HEK293 (cell line): Measurements from ENCODE around the gene ZFHX3.
A peak's percentile ranks its signal among the peaks of the same experiment; 100 is the strongest.

Experiments
- CTCF ChIA-PET: fragments of 350-600 bp; formaldehyde crosslinking; extraction: SDS; loops from one replicate; lab custom pipeline; 2021; ENCODE audit warnings: antibody characterized with exemption; lab: Yijun Ruan, JAX
- POLR2A ChIA-PET: fragments of 300-600 bp; formaldehyde crosslinking; extraction: SDS; loops from one replicate; lab custom pipeline; 2020; ENCODE audit warnings: antibody characterized with exemption, inconsistent platforms; lab: Yijun Ruan, JAX
- H3K27ac ChIP-seq: fragments of 200-500 bp; sonication (Bioruptor generic); 2 replicates; pipeline ENCODE4 v1.5.1; 2014; ENCODE audit warnings: low read depth, low read length, control low read depth, inconsistent platforms; ENCODE audit errors: extremely low read depth
- H3K36me3 ChIP-seq, 2 experiments: fragments of 200-500 bp in 1 of 2; sonication (Bioruptor generic) in 1 of 2; 1 replicate in 1 of 2; 2 replicates in 1 of 2; pipeline ENCODE4 v1.5.1; 2014 to 2017; ENCODE audit warnings: inconsistent platforms in 2 of 2, low read length in 2 of 2; ENCODE audit not compliant: control insufficient read depth in 2 of 2, insufficient read depth in 1 of 2
- H3K4me1 ChIP-seq: fragments of 200-500 bp; sonication (Bioruptor generic); 2 replicates; pipeline ENCODE4 v1.5.1; 2014; ENCODE audit warnings: mild to moderate bottlenecking, low read length, inconsistent platforms; ENCODE audit not compliant: control insufficient read depth, insufficient read depth
- H3K4me3 ChIP-seq: 2 replicates; pipeline ENCODE4 v1.5.1; 2011; ENCODE audit warnings: low read depth, mild to moderate bottlenecking, control low read depth, low read length, moderate library complexity
- H3K9me3 ChIP-seq: fragments of 200-500 bp; sonication (Bioruptor generic); 2 replicates; pipeline ENCODE4 v1.5.1; 2014; ENCODE audit warnings: low read depth, low read length, inconsistent platforms; ENCODE audit not compliant: control insufficient read depth, insufficient read depth
- ATF2 ChIP-seq: fragments of 450-650 bp; formaldehyde crosslinking; IDR thresholded peaks from 2 replicates; pipeline ENCODE4 v1.5.1; 2016; ENCODE audit warnings: missing biosample characterization, missing genetic modification characterization, low read depth
- ELK4 ChIP-seq: IDR thresholded peaks from 2 replicates; pipeline ENCODE4 v1.6.1; 2011; ENCODE audit warnings: mild to moderate bottlenecking, low read depth, low read length, borderline replicate concordance
- GLI4 ChIP-seq: fragments of 450-650 bp; formaldehyde crosslinking; IDR thresholded peaks from 2 replicates; pipeline ENCODE4 v1.5.1; 2016; ENCODE audit warnings: missing biosample characterization, missing genetic modification characterization
- MZF1 ChIP-seq: fragments of 450-650 bp; formaldehyde crosslinking; IDR thresholded peaks from 2 replicates; pipeline ENCODE4 v1.5.1; 2017; ENCODE audit warnings: missing biosample characterization, missing genetic modification characterization, borderline replicate concordance
- PRDM10 ChIP-seq: fragments of 450-650 bp; formaldehyde crosslinking; IDR thresholded peaks from 2 replicates; pipeline ENCODE4 v1.5.1; 2016; ENCODE audit warnings: missing biosample characterization, missing genetic modification characterization
- SP3 ChIP-seq: fragments of 450-650 bp; formaldehyde crosslinking; IDR thresholded peaks from 2 replicates; pipeline ENCODE4 v1.5.1; 2016; ENCODE audit warnings: missing biosample characterization, missing genetic modification characterization
- TRIM28 ChIP-seq: IDR thresholded peaks from 2 replicates; pipeline ENCODE4 v1.6.1; 2011; ENCODE audit warnings: low read length, control low read depth, borderline replicate concordance
- ZBTB20 ChIP-seq: fragments of 450-650 bp; formaldehyde crosslinking; IDR thresholded peaks from 2 replicates; pipeline ENCODE4 v1.5.1; 2016; ENCODE audit warnings: missing biosample characterization, missing genetic modification characterization
- ZNF10 ChIP-seq: fragments of 450-650 bp; formaldehyde crosslinking; IDR thresholded peaks from 2 replicates; pipeline ENCODE4 v1.5.1; 2017; ENCODE audit warnings: missing biosample characterization, missing genetic modification characterization
- ZNF175 ChIP-seq: fragments of 450-650 bp; formaldehyde crosslinking; IDR thresholded peaks from 2 replicates; pipeline ENCODE4 v1.5.1; 2016; ENCODE audit warnings: missing biosample characterization, missing genetic modification characterization
- ZNF341 ChIP-seq: fragments of 450-650 bp; formaldehyde crosslinking; IDR thresholded peaks from 2 replicates; pipeline ENCODE4; 2016; ENCODE audit warnings: low read depth, missing biosample characterization, missing genetic modification characterization
- ZNF596 ChIP-seq: fragments of 450-650 bp; IDR thresholded peaks from 2 replicates; pipeline ENCODE4 v1.5.0; 2018; ENCODE audit warnings: missing biosample characterization, mild to moderate bottlenecking, missing genetic modification characterization, moderate library complexity
- ZNF626 ChIP-seq: fragments of 450-650 bp; sonication (Bioruptor Pico); formaldehyde crosslinking; IDR thresholded peaks from 2 replicates; pipeline ENCODE4 v1.5.1; 2018; ENCODE audit warnings: missing biosample characterization, missing genetic modification characterization, inconsistent platforms
- ZSCAN16 ChIP-seq: fragments of 450-650 bp; formaldehyde crosslinking; IDR thresholded peaks from 2 replicates; pipeline ENCODE4 v1.5.1; 2016; ENCODE audit warnings: missing biosample characterization, missing genetic modification characterization
- ZSCAN4 ChIP-seq: fragments of 450-650 bp; formaldehyde crosslinking; IDR thresholded peaks from 2 replicates; pipeline ENCODE4 v1.5.1; 2017; ENCODE audit warnings: missing biosample characterization, missing genetic modification characterization
- TF ChIP-seq, protein P1 (sequence below): fragments of 450-650 bp; formaldehyde crosslinking; conservative IDR thresholded peaks from 2 replicates; pipeline ENCODE4 v1.5.1; 2016; ENCODE audit warnings: low read depth, missing biosample characterization, missing genetic modification characterization

The ZFHX3 gene

DNA sequence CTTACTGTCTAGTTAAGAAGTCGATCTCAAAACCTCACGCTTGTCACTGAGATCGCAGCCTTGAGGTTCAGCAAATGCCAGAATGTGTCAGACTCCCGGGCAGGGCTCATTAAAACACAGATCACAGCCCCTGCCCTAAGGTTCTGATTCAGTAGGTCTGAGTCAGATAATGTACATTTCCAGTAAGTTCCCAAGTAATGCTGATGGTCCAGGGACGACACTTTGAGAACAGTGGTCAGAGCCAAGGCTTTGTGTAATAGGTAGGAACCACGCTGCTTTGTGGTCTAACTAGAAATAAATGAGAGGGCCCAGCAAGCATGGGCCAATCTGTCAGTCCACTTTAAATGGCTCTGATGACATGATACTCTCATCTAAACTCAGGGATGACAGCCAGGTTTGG is 228.6 kb downstream of the ZFHX3 start (continued):
- no peak for TF ChIP-seq PRDM10
- TF ChIP-seq ZNF10 = no peak
- TF ChIP-seq GLI4 (tag by site-specific recombination) = no peak
- TF ChIP-seq ZBTB20 (tag by site-specific recombination) = no peak
- no peak for TF ChIP-seq ZNF626
- no peak for TF ChIP-seq ZNF175
- no peak for TF ChIP-seq ZNF596
- TF ChIP-seq SP3 (tag by site-specific recombination) = no peak
- TF ChIP-seq ELK4 = no peak
- no peak for TF ChIP-seq ZNF341 (tag by site-specific recombination)
- TF ChIP-seq TRIM28 = no peak

DNA sequence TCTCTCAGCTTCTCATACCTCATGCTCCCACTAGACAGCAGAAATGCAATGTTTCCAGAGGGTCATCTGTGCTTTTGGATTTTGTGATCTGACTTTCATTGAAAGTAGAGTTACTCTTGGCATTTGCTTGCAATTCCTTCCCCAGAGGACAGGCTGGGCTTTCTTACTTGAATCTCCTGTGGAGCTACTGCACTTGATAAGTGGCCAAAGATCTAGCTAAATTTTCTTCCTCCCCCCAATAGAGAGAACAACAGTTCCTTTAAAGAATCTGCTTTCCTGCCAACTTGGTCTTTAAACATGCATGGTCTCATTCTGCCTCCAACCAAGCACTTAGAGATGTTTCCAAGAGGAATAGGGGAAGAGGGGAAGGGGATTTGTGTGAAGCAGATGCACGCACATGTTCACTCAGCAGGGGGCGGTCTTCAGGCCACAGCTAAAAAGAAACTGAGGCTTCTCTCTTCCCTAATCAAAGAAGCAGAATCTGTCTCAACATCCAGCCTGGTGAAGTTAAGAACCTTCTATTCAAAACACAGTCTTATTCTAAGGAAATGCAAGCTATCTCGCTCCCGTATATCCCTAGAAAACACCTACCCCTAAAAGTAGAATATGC is 229.6 kb downstream of the ZFHX3 start:
- H3K27ac ChIP-seq = no peak overlapping the region
- CTCF ChIA-PET = interaction anchor here (0.6 to 3.7 kb wide), 7 partner anchors 8 to 1018 kb away, joined by 3 to 20 read pairs (median 3); no protein-coding TSS in a partner anchor
- peaks cover 0 to 3% of the 10 kb centered on the region in 2 experiments; a peak in 1 of 3 replicates for H3K36me3 ChIP-seq
- H3K4me1 ChIP-seq = no peaks in the 10 kb centered on the region
- no peak for TF ChIP-seq ZSCAN4 (tag by site-specific recombination)
- peak; percentile 24; the same call in 1 of the 2 replicates for TF ChIP-seq MZF1 (tag by site-specific recombination)
- TF ChIP-seq, all 188 proteins: peak for 1
- Histone ChIP-seq H3K4me3 (no peak overlapping the region), H3K9me3 (no peaks in the 10 kb centered on the region)
- POLR2A ChIA-PET = no interaction called here

DNA sequence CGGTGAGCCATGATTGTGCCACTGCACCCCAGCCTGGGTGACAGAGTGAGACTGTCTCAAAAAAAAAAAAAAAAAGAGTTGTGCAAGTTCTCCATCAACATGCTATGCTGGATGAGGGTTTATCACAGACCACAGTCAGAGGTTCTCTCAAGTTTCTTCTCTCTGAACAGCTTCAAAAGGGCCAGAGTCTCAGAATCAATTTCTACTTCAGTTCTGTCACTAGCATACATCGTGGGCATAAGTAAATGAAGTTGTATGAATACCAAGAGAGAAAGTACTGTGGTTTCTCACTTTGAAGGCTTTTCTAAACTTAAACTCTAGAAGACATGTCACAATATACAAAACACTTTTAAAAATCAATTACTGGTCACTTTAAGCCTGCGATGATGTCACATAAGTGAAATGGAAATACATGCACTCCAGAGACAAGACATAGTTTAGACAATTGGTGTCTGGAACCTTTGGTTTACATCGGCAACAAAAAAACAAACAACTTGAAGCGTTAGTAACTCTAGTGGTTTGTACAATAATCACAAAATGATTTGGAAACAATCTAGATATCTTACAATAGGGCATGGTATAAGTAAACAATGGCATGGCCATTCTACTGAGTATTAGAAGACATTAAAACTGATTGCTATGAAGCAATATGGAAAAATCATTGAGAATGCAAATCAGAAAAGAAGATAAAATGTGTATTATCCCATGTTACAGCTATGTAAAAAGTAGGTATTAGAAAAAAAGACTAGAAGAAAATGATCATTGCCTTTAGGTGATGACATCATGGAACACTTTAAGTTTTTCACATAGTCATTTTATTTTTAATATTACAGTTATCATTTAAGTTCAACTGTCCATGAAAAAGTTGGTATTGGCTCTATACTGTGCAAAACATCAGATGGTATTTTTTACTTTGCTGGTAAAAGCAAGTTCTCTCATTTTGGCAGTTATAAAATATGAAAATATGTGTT is 232.3 kb downstream of the ZFHX3 start:
- no peak overlapping the region for H3K27ac ChIP-seq
- POLR2A ChIA-PET = no interaction called here

More for the DNA sequence above, 232.3 kb downstream of the ZFHX3 start:
- Histone ChIP-seq H3K4me1 (no peaks in the 10 kb centered on the region), H3K4me3 (no peak overlapping the region), H3K36me3 (peaks cover 4 to 15% of the 10 kb centered on the region in 2 experiments; a peak in 2 of 3 replicates), H3K9me3 (no peaks in the 10 kb centered on the region)
- CTCF ChIA-PET = interaction anchor here (0.5 to 1.2 kb wide), 3 partner anchors 17 to 931 kb away, joined by 3 to 5 read pairs (median 3); no protein-coding TSS in a partner anchor
- TF ChIP-seq ATF2 (tag by site-specific recombination) (peak; percentile 56), ZSCAN16 (tag by site-specific recombination) (no peak)
- TF ChIP-seq, protein P1, sequence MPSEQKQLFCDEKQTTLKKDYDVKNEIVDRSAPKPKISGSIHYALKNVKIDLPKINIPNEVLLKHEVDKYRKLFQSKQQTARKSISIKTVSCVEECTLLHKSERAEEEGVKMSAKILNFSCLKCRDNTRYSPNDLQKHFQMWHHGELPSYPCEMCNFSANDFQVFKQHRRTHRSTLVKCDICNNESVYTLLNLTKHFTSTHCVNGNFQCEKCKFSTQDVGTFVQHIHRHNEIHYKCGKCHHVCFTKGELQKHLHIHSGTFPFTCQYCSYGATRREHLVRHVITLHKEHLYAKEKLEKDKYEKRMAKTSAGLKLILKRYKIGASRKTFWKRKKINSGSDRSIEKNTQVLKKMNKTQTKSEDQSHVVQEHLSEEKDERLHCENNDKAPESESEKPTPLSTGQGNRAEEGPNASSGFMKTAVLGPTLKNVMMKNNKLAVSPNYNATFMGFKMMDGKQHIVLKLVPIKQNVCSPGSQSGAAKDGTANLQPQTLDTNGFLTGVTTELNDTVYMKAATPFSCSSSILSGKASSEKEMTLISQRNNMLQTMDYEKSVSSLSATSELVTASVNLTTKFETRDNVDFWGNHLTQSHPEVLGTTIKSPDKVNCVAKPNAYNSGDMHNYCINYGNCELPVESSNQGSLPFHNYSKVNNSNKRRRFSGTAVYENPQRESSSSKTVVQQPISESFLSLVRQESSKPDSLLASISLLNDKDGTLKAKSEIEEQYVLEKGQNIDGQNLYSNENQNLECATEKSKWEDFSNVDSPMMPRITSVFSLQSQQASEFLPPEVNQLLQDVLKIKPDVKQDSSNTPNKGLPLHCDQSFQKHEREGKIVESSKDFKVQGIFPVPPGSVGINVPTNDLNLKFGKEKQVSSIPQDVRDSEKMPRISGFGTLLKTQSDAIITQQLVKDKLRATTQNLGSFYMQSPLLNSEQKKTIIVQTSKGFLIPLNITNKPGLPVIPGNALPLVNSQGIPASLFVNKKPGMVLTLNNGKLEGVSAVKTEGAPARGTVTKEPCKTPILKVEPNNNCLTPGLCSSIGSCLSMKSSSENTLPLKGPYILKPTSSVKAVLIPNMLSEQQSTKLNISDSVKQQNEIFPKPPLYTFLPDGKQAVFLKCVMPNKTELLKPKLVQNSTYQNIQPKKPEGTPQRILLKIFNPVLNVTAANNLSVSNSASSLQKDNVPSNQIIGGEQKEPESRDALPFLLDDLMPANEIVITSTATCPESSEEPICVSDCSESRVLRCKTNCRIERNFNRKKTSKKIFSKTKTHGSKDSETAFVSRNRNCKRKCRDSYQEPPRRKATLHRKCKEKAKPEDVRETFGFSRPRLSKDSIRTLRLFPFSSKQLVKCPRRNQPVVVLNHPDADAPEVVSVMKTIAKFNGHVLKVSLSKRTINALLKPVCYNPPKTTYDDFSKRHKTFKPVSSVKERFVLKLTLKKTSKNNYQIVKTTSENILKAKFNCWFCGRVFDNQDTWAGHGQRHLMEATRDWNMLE (tag by site-specific recombination) = no peak
